Sciatic nerve (tissue), 2 donors: ENCODE data around the gene BRIX1. TPM values are rescaled to one million over a fixed set of nuclear protein-coding genes. Genes with fewer than 3 reads are reported as not detected.
"Not testable (repeated sequence)": the region's sequence is repeated elsewhere in the genome, so short reads cannot be mapped to it uniquely, and the experiment has no call there.

ENCODE experiments used
- ATAC-seq: fragments of 200-7000 bp; cut with Tn5 transposase; one replicate; pipeline ENCODE4 v1.9.1; 2020; ENCODE audit warnings: mild to moderate bottlenecking, moderate library complexity
- DNase-seq: peaks from one replicate; pipeline ENCODE4 v3.0.0-alpha.2; 2020; ENCODE audit warnings: low spot score
- intact Hi-C: fragments of 100-400 bp; cut with DNase I; formaldehyde crosslinking; loops from one replicate; pipeline ENCODE4 v1.14.2; 2022
- total RNA-seq: library from RNA; stranded (reverse); fragmentation: NEBNext Ultra II Directional; extraction: Animal tissue kit (Norgen Biotek cat#: 25700); gene quantifications from one replicate; pipeline ENCODE4 v1.2.1, GENCODE V29; 2021
- donor health status: DM: no; HTN: no; CAD: no.
- donor health status: DM: no; HTN: no; CAD: no.

Gene BRIX1
- total RNA-seq, 1 donor from 2014 or later: 20.3 TPM

- intact Hi-C loops: no loop called here
- DNase-seq (no peak), ATAC-seq (no peak)
These were observed 9.9 kb upstream of the BRIX1 start for GRCh38 chr5:34905564-34905963.

- intact Hi-C loops: no loop called here
- DNase-seq (no peak), ATAC-seq (no peak)
These were observed 2.4 kb upstream of the BRIX1 start for GRCh38 chr5:34913072-34913471.

- intact Hi-C loops: no loop called here
- DNase-seq (peak; percentile 63), ATAC-seq (peak; percentile 3)
These were observed 806 bp upstream of the BRIX1 start for GRCh38 chr5:34914671-34915138.

GRCh38 chr5:34915856-34916192, 313 bp downstream of the BRIX1 start:
- ATAC-seq: no peak
- intact Hi-C loops: no loop called here
- DNase-seq: no peak

- ATAC-seq: no peak
- intact Hi-C loops: no loop called here
These were observed 1.0 kb downstream of the BRIX1 start for GRCh38 chr5:34916518-34916917.

GRCh38 chr5:34918025-34918424, 2.5 kb downstream of the BRIX1 start:
- ATAC-seq: no peak
- DNase-seq: no peak
- intact Hi-C loops: no loop called here

More at GRCh38 chr5:34916518-34916917, 1.0 kb downstream of the BRIX1 start:
- no peak for DNase-seq

DNA sequence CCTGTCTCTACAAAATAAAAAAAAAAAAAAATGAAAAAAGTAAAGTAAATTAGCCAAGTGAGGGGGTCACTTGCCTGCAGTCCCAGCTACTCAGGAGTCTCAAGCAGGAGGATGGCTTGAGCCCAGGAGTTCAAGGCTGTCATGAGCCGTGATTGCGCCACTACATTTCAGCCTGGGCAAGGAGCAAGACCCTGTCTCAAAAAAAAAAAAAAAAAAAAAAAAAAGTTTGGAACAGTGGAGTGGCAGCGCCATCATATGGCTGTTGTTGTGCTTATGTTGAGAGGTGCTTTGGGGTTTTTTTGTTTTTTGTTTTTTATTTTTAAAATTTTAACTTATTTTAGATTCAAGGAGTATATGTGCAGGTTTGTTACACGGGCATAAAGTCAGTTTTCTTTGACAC, 3.6 kb downstream of the BRIX1 start:
- DNase-seq (no peak), ATAC-seq (no peak)
- intact Hi-C loops: no loop called here

- DNase-seq, ATAC-seq, intact Hi-C loops: not testable (repeated sequence)
These were observed 7.7 kb downstream of the BRIX1 start for GRCh38 chr5:34923256-34923655.

DNA sequence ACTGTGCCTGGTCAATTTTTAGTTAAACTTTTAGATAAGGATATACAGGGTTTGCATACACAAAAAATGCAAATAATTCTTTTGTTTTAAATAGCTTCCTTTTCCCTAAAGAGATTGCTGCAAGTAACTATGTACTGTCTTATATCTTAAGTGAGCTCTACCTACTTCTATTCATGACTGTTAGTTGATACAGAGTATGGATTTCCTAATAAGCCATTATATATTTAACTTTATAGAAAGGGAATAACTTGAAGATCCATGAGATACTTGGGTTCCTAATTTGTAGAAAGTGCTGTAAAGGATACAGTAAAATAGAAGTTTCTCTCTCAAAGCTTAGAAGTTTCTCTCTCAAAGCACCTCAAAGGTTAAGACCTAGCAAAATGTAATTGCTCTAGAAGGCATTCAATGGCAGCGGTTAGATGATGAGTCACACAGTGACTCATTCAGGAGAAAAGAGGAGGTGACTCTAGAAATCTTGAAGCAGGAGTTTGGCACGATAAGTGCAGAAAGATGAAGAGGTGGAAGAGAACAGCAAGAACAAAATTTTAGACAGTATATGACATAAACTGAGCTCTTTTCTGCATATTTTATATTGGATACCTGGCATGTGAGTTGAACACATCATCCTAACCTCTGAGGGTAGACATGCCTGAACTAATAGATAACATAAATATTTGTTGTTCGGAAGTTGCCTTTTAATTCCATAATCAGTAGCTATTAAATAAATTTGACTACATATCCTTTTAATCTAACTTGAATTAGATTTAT, 8.4 kb downstream of the BRIX1 start:
- DNase-seq: no peak
- no peak for ATAC-seq
- intact Hi-C loops: no loop called here

- ATAC-seq: no peak
- intact Hi-C loops: no loop called here
- no peak for DNase-seq
These were observed 8.9 kb downstream of the BRIX1 start for GRCh38 chr5:34924462-34924765.

GRCh38 chr5:34926318-34926888, 10.9 kb downstream of the BRIX1 start:
- intact Hi-C loops: no loop called here
- ATAC-seq: no peak
- no peak for DNase-seq

DNA sequence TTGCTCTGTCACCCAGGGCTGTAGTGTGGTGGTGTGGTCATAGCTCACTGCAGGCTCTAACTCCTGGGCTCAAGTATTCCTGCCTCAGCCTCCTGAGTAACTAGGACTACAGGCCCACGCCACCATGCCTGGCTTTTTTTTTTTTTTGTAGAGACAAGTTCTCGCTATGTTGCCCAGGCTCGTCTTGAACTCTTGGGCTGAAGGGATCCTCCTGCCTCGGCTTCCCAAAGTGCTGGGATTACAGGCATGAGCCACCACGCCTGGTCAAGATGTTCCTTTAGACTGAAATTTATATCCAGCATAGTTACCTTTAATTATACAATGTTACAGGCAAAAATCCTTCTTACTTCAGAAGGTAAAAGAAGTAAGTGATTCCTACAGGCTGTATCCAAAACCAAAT, 12.3 kb downstream of the BRIX1 start:
- DNase-seq (no peak), ATAC-seq (no peak)
- intact Hi-C loops: no loop called here

- ATAC-seq: no peak
- no peak for DNase-seq
- intact Hi-C loops: no loop called here
These were observed 12.8 kb downstream of the BRIX1 start for GRCh38 chr5:34928267-34928666.

DNA sequence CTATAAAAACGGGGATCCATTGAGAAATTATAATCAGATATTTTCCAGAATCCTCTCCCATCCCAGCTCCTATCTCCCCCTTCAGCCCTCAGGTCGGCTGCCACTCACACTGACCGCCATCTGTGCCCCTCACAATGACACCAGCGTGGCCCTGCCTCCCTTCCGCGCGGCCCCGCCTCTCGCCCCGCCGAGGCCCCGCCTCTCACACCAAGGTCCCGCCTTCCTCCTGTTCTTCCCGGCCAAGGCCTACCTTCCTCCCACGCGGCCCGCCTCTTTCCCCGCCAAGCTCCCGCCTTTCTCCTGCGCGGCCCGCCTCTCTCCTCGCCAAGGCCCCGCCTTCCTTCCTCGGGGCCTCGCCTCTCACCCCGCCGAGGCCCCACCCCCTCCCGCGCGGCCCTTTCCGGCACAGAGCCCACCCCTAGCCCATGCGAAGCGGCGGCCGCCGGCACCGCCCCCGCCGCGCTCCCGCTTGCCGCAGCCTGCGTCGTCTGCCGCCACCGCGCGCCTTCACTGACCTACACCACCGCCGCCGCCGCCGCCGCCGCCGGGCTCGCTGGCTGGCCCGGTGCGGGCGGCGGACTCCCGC, 13.7 kb downstream of the BRIX1 start, which contains the start of gene DNAJC21:
DNAJC21 (plus strand) TSS at position 426 of the 586 bp plus-strand sequence. CDS start 261 bp downstream, outside the sequence.
- ATAC-seq (peak; percentile 99), DNase-seq (peak; percentile 99)
- intact Hi-C loops: no loop called here

- peak; percentile 89 for DNase-seq
- ATAC-seq: peak; percentile 62
- intact Hi-C loops: no loop called here
These were observed 14.4 kb downstream of the BRIX1 start for GRCh38 chr5:34929720-34930461.

DNA sequence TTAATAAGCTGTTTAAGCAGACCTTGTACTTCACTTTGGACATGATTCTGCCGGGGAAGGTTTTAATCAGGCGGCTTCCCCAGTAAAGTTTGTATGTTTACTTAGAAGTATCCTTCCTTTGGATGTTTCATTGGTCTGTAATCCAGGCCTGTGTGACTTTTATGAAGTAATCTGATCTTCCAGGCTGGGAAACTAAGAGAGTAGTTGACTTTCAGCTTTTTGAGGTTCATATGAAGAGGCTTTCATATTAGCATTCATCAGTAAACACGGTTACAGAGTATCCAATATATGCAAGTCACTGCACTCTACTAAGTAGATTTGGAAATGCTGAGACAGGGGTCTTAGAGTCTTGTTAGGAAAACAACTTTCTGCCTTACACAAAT, 14.9 kb downstream of the BRIX1 start:
- no peak for DNase-seq
- ATAC-seq: no peak

DNA sequence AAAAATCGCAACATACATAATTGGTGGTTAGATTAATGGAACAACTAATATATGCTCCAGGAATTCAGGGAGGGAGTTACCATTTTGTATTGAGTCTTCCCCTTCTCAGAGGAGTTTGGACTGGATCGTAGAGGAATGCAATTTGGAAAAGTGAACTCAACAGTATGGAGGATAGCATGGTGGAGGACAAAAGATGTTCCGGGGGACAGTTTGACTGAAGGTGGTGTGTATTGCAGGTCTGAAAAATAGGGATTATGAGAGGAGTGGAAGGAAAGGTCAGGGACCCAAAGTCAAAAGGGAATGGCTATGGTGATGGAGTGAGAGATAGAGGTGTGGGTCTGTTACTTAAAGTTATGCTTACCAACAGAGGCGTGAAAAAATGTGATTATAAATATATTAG, 15.4 kb downstream of the BRIX1 start:
- DNase-seq (no peak), ATAC-seq (no peak)
- intact Hi-C loops: no loop called here

More for the DNA sequence above, 14.9 kb downstream of the BRIX1 start:
- intact Hi-C loops: no loop called here

- DNase-seq (no peak), ATAC-seq (no peak)
- intact Hi-C loops: no loop called here
These were observed 17.4 kb downstream of the BRIX1 start for GRCh38 chr5:34932947-34933346.

- DNase-seq: no peak
- intact Hi-C loops: no loop called here
- no peak for ATAC-seq
These were observed 26.4 kb downstream of the BRIX1 start for GRCh38 chr5:34941936-34942335.

GRCh38 chr5:34944044-34944443, 28.5 kb downstream of the BRIX1 start:
- intact Hi-C loops: no loop called here

More at GRCh38 chr5:34944044-34944443, 28.5 kb downstream of the BRIX1 start:
- DNase-seq: no peak
- no peak for ATAC-seq
